Activated CD4-positive, alpha-beta T cell treated with anti-CD3 and anti-CD28 coated beads, Interleukin-2, amount 50 U/mL, for 4 hours (primary cell): ENCODE results near the gene TAPT1.

ENCODE experiments used
- DNase-seq, 2 experiments: peaks; one replicate each; pipeline ENCODE4 v3.0.0-alpha.2; 2020

TAPT1 gene

DNA sequence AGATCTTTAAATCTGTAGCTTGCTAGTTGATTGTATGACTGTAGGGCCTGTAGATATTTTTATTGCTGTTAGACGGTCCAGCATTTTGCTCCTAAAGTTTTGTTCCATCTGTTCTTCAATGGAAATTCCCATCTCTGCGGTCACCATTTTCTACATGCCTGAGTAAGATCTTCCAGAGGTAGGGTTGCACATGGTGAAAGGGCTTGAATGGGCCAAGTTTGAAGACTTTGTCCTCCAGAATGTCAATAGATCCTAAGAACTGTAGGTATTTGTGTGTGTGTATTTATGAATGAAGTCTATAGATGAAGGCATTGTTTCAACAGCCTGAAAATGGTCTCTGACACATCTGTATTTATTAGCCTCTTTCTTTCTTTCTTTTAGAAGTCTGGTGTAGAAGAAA, 22.3 kb upstream of the TAPT1 start:
- DNase-seq, result no peak

DNA sequence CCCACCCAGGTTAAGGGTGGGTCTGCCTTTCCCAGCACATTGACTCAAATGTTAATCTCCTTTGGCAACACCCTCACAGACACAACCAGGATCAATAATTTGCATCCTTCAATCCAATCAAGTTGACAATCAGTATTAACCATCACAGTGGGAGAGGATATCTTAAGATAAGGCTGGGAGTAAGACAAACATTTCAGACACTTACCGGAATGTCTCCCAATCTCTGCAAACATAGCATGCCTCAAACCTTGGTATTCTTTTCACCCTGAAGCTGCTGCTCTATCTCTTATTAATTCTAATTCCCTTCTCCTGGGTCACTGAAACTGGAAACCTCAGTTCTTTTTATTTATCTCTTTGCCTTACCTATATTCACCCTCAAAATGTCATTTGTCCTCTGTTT, 19.0 kb upstream of the TAPT1 start:
- no peak for DNase-seq

- DNase-seq, result no peak
These were observed 17.0 kb upstream of the TAPT1 start for GRCh38 chr4:16243285-16243684.

DNA sequence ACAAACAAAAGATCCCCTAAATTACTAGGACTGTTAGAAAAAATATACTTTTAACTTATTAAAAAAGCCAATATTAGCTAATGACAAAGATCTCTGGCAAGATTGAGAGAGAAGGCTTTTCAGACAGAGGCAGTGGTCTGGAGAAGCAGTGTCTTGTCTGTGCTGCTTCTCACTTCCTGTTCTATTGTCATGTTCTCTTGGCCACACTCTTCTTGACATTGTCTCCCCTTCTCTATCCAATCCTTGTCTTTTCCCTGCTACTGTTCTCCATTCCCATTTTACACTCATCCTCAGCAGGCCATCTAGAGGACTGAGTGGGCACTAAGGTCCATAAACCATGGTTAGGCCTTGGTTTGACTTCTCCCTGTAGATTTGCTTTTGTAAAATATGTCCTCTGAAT, 14.0 kb upstream of the TAPT1 start:
- no peak for DNase-seq

DNA sequence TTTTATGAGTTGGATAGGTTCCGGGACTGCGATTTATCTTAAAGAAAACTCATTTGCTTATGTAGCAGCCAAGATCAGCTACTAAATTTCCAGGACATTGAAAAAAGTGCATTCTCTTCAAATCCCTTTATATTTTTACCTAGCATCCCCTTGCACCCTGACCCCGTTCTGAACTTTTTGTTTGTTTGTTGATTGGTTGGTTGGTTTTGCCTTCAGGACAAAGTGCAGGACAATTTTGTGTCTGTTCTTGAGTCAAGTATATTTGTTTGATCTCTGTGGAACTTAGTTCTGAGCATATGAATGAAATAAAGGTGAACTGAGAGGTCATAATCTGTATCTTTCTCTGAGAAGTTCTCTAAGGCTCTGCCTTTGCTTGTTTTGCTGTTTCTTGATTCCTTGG, 12.8 kb upstream of the TAPT1 start:
- no peak for DNase-seq

- DNase-seq, result no peak
These were observed 12.1 kb upstream of the TAPT1 start for GRCh38 chr4:16238327-16238726.

DNA sequence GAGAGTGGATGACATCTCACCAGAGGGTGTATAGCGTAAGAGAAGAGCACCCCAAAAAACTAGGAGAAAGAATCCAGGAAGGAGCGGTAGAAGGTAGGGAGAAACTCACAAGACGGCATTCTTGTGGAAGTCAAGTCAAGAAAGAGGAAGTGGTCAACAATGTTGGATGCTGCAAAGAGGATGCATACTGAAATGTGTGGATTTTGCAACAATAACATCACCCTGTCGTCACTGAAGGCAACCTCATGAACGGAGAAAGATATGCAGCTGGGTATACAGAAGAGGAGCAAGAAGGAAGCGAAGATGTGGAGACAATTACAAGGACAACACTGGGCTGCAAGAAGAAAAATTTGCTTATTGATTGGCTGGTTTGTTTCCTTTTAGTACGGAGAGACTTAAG, 11.4 kb upstream of the TAPT1 start:
- DNase-seq, result no peak

DNA sequence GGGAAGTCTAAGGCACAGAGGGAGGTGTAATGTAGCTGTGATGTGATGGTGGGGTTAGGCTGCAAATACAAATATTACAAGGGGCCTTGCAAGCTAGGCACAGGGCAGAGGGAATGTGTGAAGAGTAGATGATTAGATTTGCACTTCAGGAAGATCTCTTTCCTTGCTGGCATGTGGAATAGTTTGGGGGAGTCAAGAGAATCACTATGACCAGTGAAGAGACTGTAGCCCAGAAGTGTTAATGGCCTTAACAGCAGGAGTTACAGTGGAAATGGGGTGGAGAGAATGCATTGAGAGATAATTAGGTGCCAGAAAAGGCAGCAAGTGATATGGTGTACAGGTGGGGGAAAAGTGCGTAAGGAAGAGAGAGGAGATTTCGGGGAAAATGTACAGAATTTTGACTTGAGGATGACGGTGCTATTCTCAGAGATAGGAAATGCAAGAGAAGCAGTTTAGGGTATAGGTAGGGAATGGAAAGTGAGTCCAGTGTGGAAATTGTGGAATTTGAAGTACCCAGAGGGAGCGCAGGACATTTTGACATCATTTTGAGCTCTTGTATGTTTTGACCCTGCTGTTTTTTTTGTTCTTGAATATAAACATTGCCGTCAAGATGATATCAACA, 10.2 kb upstream of the TAPT1 start:
- no peak for DNase-seq

DNA sequence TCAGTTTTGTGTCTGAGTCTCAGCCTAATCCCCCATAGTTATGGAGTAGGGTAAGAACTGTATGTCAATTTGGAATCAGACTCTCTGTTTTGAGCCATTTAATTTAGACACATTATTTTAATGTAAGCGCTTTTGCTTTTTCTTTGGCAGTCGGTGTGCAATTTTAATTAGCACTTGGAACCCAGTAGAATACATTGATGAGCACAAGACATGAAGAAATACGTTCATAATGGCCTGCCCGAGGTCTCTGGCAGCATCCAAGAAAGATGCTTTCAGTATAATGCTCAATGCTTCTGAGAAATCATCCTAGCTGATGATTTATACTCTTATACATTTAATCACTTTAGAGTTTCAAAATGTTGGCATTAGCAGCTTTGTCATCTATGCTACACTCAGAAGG, 8.9 kb upstream of the TAPT1 start:
- DNase-seq, result no peak

- no peak for DNase-seq
These were observed 7.4 kb upstream of the TAPT1 start for GRCh38 chr4:16233569-16234177.

GRCh38 chr4:16231570-16232245, 5.4 kb upstream of the TAPT1 start:
- DNase-seq, result no peak

GRCh38 chr4:16230308-16230707, 4.0 kb upstream of the TAPT1 start:
- DNase-seq, result no peak

- no peak for DNase-seq
These were observed 3.3 kb upstream of the TAPT1 start for GRCh38 chr4:16229604-16230003.

DNA sequence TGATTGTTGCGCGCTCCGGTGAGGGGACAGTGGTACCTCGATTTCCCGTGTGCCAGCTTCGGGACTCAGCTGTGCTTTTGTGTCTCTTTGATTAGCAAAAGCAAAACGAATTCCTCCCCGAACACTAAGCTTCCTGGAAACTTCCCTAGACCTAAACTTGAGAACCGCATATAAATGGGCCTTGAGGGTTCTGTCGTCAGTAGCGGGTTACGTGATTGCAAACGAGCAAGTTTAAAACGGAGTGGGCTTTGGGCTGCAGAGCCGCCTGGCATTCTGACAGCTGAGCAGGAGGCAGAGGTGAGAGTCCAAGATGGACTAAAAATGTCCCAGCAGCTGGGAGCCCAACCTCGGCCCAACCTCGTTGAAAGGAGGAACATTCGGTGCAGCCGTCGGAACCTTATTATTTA, 1.2 kb upstream of the TAPT1 start:
- DNase-seq, result no peak

DNA sequence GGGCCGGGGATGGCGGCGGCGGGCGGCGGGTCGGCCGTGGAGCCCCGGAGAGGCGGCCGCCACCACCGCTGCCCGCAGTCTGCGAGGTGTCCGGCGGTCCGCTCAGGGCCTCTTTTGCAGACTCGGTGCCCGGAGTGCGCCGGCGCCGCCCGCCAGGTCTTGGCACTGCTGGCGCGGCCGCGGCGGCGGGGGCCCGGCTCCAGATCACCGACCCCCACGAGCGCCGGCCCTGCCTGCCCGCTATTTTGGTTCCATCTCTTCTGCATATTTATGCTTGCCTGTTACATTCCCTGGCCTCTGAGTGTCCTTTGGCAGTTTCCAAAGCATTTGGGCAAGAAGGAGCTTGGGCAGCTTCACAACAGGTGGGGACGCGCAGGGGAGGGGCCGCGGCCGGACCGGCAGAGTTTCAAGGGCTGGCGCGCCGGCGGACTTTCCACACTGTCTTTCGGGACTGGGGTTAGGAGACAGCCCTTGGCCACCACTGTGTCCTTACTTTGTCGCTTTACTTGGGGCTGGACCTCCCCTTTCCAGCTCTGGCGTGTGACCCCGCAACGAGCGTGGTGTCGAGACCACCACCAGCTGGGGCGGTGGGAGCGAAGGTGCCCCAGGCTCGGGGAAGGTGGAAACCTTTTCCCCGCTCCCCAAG, 668 bp upstream of the TAPT1 start:
- peak; percentile 16 to 18 for DNase-seq

DNA sequence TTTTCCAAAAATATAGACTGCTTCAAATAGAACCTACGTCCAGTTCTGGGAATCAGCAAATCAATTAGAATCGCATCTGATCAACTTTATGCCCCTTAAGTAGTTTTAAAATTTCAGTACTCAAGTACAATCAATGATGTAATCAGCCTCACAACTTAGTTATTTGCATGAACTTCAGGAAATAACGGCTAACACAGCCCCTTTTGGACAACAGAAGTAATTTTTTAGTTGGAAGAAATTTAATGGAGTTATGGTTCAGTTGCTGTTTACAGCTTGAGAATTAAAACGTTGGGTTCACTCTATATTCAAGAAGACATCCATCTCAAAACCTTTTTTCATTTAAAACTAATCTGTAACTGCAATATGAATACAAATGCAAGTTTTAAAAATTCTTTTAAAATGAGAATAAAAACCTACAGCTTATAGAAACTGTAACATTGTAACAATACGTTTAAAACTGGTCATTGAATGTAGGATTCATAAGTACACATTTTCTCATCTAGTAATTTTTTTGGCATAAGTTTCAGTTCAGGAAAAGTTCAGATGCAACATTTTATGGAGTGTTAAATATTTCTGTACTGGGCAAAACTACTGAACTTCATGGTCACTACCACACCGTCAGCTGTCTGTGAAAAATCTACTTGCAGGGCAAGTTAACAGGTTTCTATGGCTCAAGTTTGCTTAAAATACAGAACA, 956 bp downstream of the TAPT1 start:
- no peak for DNase-seq

DNA sequence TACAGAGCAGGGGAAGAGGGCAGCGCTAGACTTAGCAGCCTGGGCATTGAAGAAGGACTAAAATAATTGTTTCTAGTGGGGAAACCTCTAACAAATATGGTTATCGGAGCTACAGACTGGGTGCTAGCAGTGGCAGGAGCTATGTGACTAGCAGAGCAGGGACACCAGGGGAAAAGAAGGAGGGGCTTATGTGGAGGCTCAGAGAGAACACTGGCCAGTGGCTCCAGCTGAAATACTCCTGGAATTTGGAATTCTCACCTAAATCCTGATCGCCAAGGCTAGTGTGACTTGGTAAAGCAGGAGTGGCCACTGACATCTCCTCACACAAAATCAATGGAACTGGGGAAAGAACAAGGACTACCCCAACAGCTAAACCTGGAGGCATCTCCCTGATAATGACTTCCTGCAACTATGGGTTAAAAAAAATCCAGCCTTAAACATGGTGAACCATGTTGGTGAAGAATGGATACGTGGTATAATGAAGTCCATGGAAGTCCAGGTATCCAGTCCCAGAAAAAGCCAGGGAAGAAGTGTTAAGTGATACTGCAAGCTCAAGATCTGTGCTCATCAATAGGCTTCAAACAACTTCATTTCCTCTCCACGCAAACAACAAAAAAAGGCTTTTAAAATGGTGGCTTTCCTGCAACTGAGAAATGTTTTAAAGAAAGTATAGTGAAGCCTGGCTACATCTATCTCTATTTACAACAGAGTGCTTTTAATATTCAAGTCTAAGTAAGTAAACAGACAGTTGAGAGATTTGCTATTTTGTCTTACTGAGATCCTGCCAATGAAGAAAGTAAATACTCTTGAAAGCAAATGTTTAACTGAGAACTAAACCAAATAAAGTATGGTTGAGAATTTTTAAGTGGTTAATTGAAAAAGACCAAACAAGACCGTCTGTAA, 1.8 kb downstream of the TAPT1 start:
- no peak for DNase-seq

- no peak for DNase-seq
These were observed 3.2 kb downstream of the TAPT1 start for GRCh38 chr4:16222957-16223527.

DNA sequence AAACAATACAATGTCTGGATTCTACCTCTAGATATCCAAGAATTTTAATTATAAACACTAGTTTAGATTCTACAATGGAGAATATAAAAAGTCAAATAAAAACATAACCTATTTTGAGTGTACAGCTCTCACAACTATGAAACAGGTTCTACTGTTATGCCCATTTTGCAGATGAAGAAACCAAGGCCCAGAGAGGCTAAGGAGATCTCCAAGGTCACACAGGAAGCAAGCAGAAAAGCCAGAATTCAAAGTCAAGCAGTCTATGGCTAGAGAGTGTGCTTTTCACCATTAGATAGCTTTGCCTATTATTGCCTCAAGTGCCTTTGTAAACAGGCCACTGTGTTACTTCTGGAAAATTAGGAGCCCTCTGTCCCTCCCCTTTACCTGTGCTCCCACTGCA, 7.3 kb downstream of the TAPT1 start:
- no peak for DNase-seq

DNA sequence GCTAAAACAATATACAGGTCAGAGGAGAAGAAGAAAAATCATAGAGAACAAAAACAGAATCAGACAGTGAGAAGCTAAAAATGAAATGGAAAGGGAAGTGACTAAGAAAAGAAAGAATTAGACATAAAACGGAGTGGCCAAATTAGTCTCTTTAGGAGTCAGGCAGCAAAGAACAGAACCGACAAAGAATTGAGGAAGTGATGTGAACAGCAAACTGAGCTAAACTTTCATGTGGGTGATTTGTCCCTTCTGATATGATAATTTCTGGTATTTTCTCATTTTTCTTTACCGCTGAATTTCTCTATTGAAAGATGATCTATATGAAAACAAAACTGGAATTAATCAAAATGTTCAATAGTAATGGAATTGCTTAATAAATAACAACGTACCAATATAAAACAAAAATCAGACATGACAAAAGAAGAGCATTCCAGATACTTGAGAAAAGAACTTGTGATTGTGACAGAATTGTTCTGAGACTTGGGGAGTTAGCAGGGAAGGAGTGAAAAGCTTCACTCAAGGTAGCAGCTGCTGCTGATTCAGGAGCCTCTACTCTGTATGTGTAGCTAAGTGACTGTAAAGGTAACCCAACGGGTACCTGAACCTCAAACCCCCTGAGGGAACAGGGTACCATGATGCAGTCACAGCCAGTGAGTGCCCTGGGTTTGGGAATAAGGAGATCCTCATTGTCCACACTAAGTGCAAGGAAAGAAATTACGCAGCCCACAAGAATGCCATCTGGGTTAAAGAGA, 8.8 kb downstream of the TAPT1 start:
- DNase-seq, result no peak

DNA sequence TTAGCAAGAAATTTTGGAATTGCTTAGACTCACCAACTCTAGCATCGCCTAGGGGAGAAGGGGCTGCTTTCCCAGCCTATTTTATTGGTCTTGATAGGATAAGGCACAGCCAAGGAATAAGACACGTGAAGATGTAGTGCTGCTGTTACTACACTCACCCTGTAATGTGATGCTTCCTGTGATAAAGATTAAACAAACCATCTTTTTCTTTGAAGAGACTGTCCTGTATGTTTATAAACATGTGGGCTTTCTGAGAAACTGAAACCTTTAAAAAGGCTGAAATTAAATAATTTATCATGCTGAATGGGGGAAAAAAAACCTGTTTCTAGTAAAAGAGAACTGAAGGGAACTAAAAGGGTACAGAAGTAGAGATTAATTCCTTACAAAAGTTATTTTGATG, 13.2 kb downstream of the TAPT1 start:
- no peak for DNase-seq
